ENCODE data around the gene NUTF2. TPM values are rescaled to one million over a fixed set of nuclear protein-coding genes. Genes with fewer than 3 reads are reported as not detected.

NUTF2 gene
- total RNA-seq, 1 donor from 2014 or later, result 73.6 TPM

DNA sequence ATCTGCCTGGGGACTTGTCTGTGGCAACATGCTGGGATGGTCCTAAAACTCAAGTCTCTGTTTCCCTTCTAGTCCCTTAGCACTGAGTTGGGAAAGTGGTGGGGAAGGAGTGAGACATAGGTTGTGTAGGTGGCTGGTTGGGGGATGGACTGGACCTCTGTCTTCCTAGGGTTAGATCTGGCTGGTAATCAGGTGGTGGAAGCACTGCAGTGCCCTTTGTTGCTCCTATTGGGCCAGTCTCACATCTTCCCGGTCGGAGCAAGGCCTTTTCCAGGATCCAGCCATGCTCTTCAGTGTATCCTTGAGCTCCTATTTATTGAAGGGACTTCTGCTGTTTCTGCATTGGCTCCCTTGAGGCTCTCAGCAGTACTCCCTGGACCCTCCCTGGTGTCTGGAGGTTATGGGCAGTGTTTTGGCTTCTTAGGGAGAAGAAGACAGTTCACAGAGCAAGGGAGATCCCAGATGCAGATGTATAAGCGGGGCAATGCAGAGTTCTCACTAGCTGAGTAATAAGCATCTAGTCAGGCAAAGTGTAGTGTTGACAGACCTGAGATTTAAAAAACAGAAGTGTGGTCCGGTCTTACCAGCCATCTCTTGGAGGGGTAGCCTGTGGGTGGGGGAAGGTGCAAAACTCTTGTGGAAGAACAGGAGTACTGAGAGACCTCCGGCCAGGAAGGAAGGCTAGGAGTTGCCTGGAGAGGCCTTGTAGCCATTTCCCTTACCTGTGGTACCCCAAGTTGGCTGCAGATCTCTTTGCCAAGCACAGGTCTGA lies 1.3 kb upstream of the NUTF2 start:
- DNase-seq, result no peak
- H3K36me3 ChIP-seq, result peaks cover 4% of the 10 kb centered on the region
- H3K27me3 ChIP-seq (ENCODE audit: low read depth), result no peaks in the 10 kb centered on the region
- no peaks in the 10 kb centered on the region for H3K9me3 ChIP-seq (replicated peaks)
- peak overlapping the region; percentile 99 for H3K27ac ChIP-seq (replicated peaks)
- peak overlapping the region; percentile 82 for H3K4me3 ChIP-seq
- TF ChIP-seq, protein P1, sequence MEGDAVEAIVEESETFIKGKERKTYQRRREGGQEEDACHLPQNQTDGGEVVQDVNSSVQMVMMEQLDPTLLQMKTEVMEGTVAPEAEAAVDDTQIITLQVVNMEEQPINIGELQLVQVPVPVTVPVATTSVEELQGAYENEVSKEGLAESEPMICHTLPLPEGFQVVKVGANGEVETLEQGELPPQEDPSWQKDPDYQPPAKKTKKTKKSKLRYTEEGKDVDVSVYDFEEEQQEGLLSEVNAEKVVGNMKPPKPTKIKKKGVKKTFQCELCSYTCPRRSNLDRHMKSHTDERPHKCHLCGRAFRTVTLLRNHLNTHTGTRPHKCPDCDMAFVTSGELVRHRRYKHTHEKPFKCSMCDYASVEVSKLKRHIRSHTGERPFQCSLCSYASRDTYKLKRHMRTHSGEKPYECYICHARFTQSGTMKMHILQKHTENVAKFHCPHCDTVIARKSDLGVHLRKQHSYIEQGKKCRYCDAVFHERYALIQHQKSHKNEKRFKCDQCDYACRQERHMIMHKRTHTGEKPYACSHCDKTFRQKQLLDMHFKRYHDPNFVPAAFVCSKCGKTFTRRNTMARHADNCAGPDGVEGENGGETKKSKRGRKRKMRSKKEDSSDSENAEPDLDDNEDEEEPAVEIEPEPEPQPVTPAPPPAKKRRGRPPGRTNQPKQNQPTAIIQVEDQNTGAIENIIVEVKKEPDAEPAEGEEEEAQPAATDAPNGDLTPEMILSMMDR (IDR thresholded peaks at IDR 0.05; ENCODE audit: borderline replicate concordance), result no peak
- intact Hi-C loops (cut with micrococcal nuclease), result no loop called here
- H3K4me1 ChIP-seq, result peaks cover 76% of the 10 kb centered on the region

DNA sequence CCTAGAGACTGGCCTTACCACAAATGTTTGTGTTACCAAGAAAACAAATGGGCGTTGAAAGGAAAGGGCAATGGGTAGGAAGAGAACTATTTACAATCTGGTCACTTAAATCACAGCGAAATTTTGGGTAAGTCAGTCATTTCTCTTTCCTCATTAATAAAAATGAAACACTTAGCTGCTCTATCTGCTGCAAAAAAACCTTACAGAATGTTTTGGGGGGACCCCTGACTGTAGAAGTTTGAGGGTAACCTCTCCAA lies 742 bp upstream of the NUTF2 start:
- Histone ChIP-seq H3K4me1 (peaks cover 76% of the 10 kb centered on the region), H3K36me3 (peaks cover 4% of the 10 kb centered on the region), H3K4me3 (peak overlapping the region; percentile 82), H3K9me3 (replicated peaks) (no peaks in the 10 kb centered on the region), H3K27ac (replicated peaks) (peak overlapping the region; percentile 99), H3K27me3 (ENCODE audit: low read depth) (no peaks in the 10 kb centered on the region)
- intact Hi-C loops (cut with micrococcal nuclease), result no loop called here
- TF ChIP-seq, protein P1 (IDR thresholded peaks at IDR 0.05; ENCODE audit: borderline replicate concordance), result no peak
- DNase-seq, result no peak

DNA sequence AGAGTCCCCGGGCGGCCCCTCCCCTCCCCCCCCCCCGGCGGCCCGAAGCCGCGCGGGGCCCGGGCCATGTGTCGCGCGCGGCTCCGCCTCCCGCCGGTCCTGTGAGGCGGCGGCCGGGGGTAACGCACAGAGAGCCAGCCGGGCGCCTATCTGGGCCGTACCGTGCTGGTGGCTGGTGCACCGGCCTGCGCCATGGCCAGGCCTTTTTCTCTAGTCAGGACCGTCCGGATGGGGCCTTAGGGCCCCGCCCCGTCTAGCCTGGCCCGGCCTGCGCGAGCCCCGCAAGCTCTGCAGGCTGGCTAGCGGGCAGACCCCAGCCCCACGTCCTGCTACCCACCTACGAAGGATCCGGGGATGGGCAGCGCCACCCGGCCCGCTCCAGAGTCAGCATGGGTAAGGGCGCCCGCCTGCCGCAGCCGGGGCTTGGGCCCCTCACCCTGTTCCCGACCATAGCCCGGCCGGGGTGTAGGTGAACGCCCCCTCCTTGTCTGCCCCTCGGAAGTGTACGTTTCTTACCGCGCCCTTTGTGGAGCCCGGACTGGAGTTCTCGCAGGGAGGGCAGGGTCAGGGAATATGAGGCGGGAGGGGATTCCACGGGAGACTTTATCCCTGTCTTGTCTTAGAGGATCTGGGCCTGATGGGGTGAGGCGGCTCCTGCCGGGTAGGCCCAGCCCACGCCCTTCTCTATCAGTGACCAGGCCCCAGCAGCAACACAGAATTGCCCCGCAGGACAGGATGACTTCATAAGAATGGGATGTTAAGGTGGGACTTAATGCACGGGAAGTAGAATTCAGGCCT lies 530 bp downstream of the NUTF2 start, which contains the start of gene CENPT:
TSS of gene CENPT (minus strand) at position 630 of the 798 bp plus-strand sequence. CDS start 13,834 bp downstream, outside the sequence.
- peak; percentile 68 for DNase-seq
- H3K4me3 ChIP-seq, result peak within 1 kb of the TSS; percentile 82
- TF ChIP-seq, protein P1 (IDR thresholded peaks at IDR 0.05; ENCODE audit: borderline replicate concordance), result no peak
- intact Hi-C loops (cut with micrococcal nuclease), result no loop called here
- H3K36me3 ChIP-seq, result peaks cover 4% of the 10 kb centered on the region
- H3K27me3 ChIP-seq (ENCODE audit: low read depth), result no peaks in the 10 kb centered on the region
- peaks cover 69% of the 10 kb centered on the region for H3K4me1 ChIP-seq
- peak within 1 kb of the TSS; percentile 99 for H3K27ac ChIP-seq (replicated peaks)
- no peaks in the 10 kb centered on the region for H3K9me3 ChIP-seq (replicated peaks)

DNA sequence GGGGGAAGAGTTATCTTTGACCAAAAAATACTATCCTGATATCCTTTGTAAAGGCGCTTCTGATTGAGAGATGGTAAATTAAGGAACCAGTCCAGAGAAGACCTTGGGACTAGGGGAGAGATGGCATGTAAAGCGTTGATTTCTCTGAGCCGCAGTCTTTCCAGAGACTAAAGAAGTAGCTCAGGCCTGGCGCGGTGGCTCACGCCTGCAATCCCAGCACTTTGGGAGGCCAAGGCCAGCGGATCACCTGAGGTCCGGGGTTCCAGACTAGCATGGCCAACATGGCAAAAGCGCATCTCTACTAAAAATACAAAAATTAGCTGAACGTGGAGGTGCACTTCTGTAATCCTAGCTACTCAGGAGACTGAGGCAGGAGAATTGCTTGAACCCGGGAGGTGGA lies 1.4 kb downstream of the NUTF2 start:
- TF ChIP-seq, protein P1 (IDR thresholded peaks at IDR 0.05; ENCODE audit: borderline replicate concordance), result no peak
- Histone ChIP-seq H3K36me3 (peaks cover 4% of the 10 kb centered on the region), H3K4me1 (peaks cover 62% of the 10 kb centered on the region), H3K9me3 (replicated peaks) (no peaks in the 10 kb centered on the region), H3K27ac (replicated peaks) (peak overlapping the region; percentile 99), H3K4me3 (peak overlapping the region; percentile 82), H3K27me3 (ENCODE audit: low read depth) (no peaks in the 10 kb centered on the region)
- intact Hi-C loops (cut with micrococcal nuclease), result no loop called here
- no peak for DNase-seq

DNA sequence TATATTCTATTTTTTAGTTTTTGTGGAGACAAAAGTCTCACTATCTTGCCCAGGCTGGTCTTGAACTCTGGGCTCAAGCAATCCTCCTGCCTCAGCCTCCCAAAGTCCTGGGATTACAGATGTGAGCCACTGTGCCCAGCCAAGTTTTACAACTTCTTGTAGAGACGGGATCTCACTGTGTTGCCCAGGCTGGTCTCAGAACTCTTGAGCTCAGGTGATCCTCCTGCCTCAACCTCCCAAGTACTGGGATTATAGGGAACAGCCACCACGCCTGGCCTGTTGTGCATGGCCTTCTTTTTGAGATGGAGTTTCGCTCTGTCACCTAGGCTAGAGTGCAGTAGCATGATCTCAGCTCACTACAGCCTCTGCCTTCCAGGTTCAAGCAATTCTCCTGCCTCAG lies 6.9 kb downstream of the NUTF2 start:
- Histone ChIP-seq H3K27me3 (ENCODE audit: low read depth) (no peaks in the 10 kb centered on the region), H3K36me3 (no peaks in the 10 kb centered on the region), H3K4me1 (peaks cover 55% of the 10 kb centered on the region), H3K27ac (replicated peaks) (no peak overlapping the region), H3K9me3 (replicated peaks) (no peaks in the 10 kb centered on the region), H3K4me3 (no peak overlapping the region)
- intact Hi-C loops (cut with micrococcal nuclease), result no loop called here
- no peak for DNase-seq
- TF ChIP-seq, protein P1 (IDR thresholded peaks at IDR 0.05; ENCODE audit: borderline replicate concordance), result no peak

Measured in left ventricle myocardium inferior (tissue), 1 donor.